GM19239 (cell line): ENCODE measurements around the gene RASL12.
"Not testable (repeated sequence)": the region's sequence is repeated elsewhere in the genome, so short reads cannot be mapped to it uniquely, and the experiment has no call there.

Source experiments
- DNase-seq: peaks from one replicate; pipeline ENCODE4 v3.0.0; 2011; ENCODE audit warnings: low spot score; ENCODE audit not compliant: insufficient read length
- FAIRE-seq: peaks from 2 replicates; lab custom pipeline; 2011; peaks lifted over from hg19 to GRCh38; lab: Jason Lieb, UNC

The RASL12 gene

GRCh38 chr15:65077291-65077980 is 9.6 kb upstream of the RASL12 start:
- DNase-seq (no peak), FAIRE-seq (no peak)

DNA sequence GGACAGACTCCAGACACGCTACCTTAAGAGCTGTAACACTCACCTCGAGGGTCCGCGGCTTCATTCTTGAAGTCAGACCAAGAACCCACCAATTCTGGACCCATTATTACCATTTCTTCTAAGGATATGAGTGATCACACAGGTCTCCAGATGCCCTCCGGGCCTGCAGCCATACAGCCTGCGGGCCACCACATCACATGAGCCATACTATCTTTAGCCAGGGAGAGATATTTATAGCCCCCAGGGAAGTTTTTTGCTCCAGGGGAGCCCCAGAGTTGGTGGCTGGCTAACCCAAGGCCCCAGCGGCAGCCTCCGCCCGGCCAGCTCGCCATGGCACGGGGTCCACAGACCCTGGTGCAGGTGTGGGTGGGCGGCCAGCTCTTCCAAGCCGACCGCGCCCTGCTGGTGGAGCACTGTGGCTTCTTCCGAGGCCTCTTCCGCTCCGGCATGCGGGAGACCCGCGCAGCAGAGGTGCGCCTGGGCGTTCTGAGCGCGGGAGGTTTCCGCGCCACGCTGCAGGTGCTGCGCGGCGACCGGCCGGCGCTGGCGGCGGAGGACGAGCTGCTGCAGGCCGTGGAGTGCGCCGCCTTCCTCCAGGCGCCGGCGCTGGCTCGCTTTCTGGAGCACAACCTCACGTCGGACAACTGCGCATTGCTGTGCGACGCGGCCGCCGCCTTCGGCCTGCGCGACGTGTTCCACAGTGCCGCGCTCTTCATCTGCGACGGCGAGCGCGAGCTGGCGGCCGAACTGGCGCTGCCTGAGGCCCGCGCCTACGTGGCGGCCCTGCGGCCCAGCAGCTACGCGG is 8.9 kb upstream of the RASL12 start, which contains the start of gene KBTBD13:
KBTBD13 (plus strand) TSS at position 261 of the 805 bp plus-strand sequence; CDS start at position 331, 70 bp downstream.
- no peak for FAIRE-seq

GRCh38 chr15:65075607-65076395 is 8.0 kb upstream of the RASL12 start:
- not testable (repeated sequence) for FAIRE-seq, DNase-seq

More for the DNA sequence above, 8.9 kb upstream of the RASL12 start, which contains the start of gene KBTBD13:
- no peak for DNase-seq

DNA sequence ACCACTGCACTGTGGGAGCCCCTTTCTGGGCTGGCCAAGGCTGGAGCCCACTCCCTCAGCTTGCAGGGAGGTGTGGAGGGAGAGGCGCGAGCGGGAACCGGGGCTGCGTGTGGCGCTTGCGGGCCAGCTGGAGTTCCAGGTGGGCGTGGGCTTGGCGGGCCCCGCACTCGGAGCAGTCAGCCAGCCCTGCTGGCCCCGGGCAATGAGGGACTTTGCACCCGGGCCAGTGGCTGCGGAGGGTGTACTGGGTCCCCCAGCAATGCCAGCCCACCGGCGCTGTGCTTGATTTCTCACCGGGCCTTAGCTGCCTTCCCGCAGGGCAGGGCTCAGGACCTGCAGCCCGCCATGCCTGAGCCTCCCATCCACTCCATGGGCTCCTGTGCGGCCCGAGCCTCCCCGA is 7.2 kb upstream of the RASL12 start:
- not testable (repeated sequence) for FAIRE-seq, DNase-seq

- DNase-seq (no peak), FAIRE-seq (no peak)
Observed at GRCh38 chr15:65072617-65073016, 4.8 kb upstream of the RASL12 start.

- DNase-seq = no peak
Observed at GRCh38 chr15:65072027-65072426, 4.2 kb upstream of the RASL12 start.

GRCh38 chr15:65071381-65071811 is 3.6 kb upstream of the RASL12 start:
- DNase-seq (no peak), FAIRE-seq (no peak)

More at GRCh38 chr15:65072027-65072426, 4.2 kb upstream of the RASL12 start:
- FAIRE-seq = no peak

GRCh38 chr15:65069779-65070546 is 2.2 kb upstream of the RASL12 start:
- FAIRE-seq = no peak
- no peak for DNase-seq

GRCh38 chr15:65069179-65069578 is 1.4 kb upstream of the RASL12 start:
- no peak for FAIRE-seq
- no peak for DNase-seq

- no peak for FAIRE-seq
- DNase-seq = no peak
Observed at GRCh38 chr15:65068403-65068788, 605 bp upstream of the RASL12 start.

GRCh38 chr15:65067317-65067644 is 510 bp downstream of the RASL12 start:
- no peak for FAIRE-seq
- DNase-seq = no peak

GRCh38 chr15:65066635-65067316 is 1.0 kb downstream of the RASL12 start:
- FAIRE-seq = no peak
- no peak for DNase-seq

DNA sequence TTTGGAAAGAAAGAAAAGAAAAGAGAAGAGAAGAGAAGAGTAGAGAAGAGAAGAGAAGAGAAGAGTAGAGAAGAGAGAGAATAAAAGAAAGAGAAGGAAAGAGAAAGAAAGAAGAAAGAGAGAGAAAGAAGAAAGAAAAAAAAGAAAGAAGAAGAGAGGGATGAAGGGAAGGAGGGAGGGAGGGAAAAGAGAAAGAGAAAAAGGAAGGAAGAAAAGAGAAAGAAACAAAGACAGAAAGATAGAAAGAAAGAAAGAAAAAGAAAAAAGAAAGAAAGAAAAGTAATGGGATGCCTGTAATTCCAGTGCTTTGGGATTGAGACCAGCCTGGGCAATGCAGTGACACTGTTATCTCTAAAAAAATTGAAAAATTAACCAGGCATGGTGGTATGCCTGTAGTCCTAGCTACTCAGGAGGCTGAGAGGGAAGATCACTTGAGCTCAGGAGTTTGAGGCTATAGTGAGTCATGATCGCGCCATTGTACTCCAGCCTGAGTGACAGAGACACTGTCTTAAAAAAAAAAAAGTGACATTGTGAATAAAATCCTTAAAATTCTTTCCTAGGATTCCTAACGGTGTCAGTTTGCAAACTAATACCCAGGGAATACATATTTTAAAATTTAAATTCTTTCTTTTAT is 1.7 kb downstream of the RASL12 start:
- no peak for FAIRE-seq
- DNase-seq = no peak

DNA sequence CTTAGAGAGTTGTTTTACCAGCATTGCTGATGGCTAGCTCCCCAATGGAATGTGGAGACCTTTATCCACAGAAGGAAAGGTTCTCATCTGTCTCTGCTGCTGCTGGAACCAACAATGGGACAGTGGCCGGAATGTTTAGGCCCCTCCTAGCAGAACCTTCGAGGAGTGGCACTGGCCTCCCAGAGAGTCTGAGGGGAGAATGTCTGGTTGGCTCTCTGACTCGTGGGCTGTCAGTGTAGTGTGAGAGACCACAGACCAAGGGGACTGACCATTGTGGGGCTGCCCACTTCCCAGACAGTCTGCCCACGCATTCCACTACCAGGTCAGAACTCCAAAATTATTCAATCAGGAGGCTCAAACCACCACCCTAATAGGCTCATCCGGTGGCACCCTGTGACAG is 5.1 kb downstream of the RASL12 start:
- FAIRE-seq (no peak), DNase-seq (no peak)

DNA sequence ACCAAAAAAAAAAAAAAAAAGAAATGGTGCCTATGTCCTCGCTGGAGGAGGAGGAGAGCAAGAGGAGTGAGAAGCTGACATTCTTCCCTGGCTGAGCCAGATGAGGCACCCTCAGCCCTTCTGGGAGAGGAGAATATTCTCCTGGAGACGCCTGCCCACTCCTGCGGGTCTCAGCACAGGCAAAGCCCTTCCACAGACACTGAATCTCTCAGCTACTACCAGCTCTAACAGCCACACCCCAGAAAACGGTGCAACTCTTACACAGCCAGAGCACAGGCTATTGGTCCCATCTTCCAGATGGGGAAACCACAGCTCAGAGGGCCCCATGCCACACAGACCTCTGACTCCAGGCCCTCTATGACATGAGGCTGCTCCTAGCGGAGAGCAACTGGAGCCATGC is 5.7 kb downstream of the RASL12 start:
- FAIRE-seq (no peak), DNase-seq (no peak)

GRCh38 chr15:65060641-65061397 is 7.0 kb downstream of the RASL12 start:
- DNase-seq (no peak), FAIRE-seq (no peak)

DNA sequence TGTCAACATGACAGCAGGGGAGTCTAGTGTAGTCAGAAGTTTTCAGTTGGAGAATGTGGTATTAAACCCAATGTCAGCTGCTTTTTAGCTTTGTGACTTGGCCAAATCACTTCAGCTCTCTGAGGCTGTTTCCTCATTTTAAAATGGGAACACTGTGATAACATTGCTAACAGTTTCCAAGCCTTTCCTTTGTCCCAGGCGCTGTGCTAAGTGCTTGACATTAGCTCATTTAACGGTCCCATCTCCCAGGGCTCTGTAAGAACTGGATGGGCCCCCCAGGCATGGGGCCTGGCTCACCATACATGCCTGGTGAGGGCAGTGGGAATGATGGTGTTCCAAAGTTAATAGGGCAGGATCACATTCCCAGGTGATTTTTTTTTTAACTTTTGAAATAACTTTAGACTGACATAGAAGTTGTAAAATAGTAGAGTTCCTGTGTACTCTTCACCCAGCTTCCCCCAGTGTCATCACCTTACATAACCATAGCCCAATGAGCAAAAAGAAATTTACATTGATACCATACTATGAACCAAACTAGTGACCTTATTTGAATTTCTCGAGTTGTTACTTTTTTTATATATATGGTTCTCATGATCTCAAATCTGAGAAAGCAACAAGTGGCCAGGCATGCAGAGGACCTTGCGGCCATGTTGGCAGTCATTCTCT is 7.7 kb downstream of the RASL12 start:
- FAIRE-seq (no peak), DNase-seq (no peak)

DNA sequence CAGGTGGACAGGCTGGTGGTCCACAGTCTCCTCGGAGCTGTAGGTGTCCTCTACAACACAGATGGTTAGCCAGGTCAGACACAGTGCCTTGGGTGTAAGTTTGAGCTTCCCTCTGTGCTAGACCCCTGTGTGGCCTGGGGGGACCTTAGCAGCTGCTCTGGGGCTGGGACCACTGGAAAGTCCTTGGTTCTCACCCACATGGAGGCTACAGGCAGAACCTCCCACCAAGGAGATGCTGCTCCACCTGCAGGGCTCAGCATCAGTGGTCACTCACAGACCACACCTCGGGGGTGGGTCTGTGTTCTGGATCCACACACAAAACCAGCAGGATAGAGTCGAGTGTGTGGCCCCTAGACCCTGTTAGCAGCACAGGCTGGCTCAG is 8.4 kb downstream of the RASL12 start:
- FAIRE-seq (no peak), DNase-seq (no peak)
